SK-N-SH (cell line): ENCODE results near the gene HSPBAP1. TPM values are rescaled to one million over a fixed set of nuclear protein-coding genes. Genes with fewer than 3 reads are reported as not detected.

ENCODE experiments used
- CTCF ChIA-PET: fragments of 300-600, 350-600 bp; formaldehyde crosslinking; extraction: SDS; loops from one replicate; lab custom pipeline; 2021; lab: Yijun Ruan, JAX
- POLR2A ChIA-PET: fragments of 350-600 bp; sonication (Branson Sonifier 250); formaldehyde crosslinking; extraction: SDS; loops from one replicate; lab custom pipeline; 2020; ENCODE audit warnings: antibody characterized with exemption, inconsistent platforms; lab: Yijun Ruan, JAX
- DNase-seq: peaks from one replicate; pipeline ENCODE4 v3.0.0; 2012
- H2AFZ ChIP-seq: fragments of 200-600 bp; sonication (generic); 2 replicates; pipeline ENCODE4 v1.8.1; 2016; ENCODE audit warnings: antibody characterized with exemption, mild to moderate bottlenecking, low read depth
- H3F3A ChIP-seq: fragments of 200-600 bp; sonication (generic); replicated peaks from 2 replicates; pipeline ENCODE3; 2016; ENCODE audit warnings: antibody characterized with exemption, mild to moderate bottlenecking; ENCODE audit not compliant: insufficient read depth
- H3K27ac ChIP-seq, 2 experiments: fragments of 200-500 bp in 1 of 2; fragments of 200-600 bp in 1 of 2; sonication (Bioruptor generic) in 1 of 2; sonication (generic), shearing (Covaris generic) in 1 of 2; 2 replicates each; pipeline versions ENCODE4 v1.5.1 to v1.6.1; 2014 to 2016; ENCODE audit warnings: low read depth in 2 of 2, inconsistent platforms in 1 of 2, low read length in 1 of 2, mild to moderate bottlenecking in 1 of 2, mixed read lengths in 1 of 2
- H3K27me3 ChIP-seq: fragments of 200-600 bp; sonication (generic), shearing (Covaris generic); 2 replicates; pipeline ENCODE4 v1.6.1; 2016; ENCODE audit warnings: mixed run types; ENCODE audit not compliant: insufficient read depth
- H3K36me3 ChIP-seq, 2 experiments: fragments of 200-500 bp in 1 of 2; fragments of 200-600 bp in 1 of 2; sonication (Bioruptor generic) in 1 of 2; sonication (generic) in 1 of 2; replicated peaks in 1 of 2; 2 replicates each; pipeline versions ENCODE3 to v1.5.1; 2014 to 2016; ENCODE audit warnings: low read length in 1 of 2, mild to moderate bottlenecking in 1 of 2; ENCODE audit not compliant: insufficient read depth in 2 of 2, control insufficient read depth in 1 of 2
- H3K4me1 ChIP-seq, 2 experiments: fragments of 200-500 bp in 1 of 2; fragments of 200-600 bp in 1 of 2; sonication (Bioruptor generic) in 1 of 2; sonication (generic), shearing (Covaris generic) in 1 of 2; 2 replicates each; pipeline versions ENCODE4 v1.5.1 to v1.6.1; 2014 to 2016; ENCODE audit warnings: low read depth in 1 of 2, low read length in 1 of 2, mixed run types in 1 of 2; ENCODE audit not compliant: insufficient read depth in 2 of 2, control insufficient read depth in 1 of 2
- H3K4me2 ChIP-seq: fragments of 200-600 bp; sonication (generic), shearing (Covaris generic); 2 replicates; pipeline ENCODE4 v1.6.1; 2017; ENCODE audit warnings: mixed run types
- H3K4me3 ChIP-seq, 2 experiments: fragments of 200-500 bp in 1 of 2; fragments of 200-600 bp in 1 of 2; sonication (Bioruptor generic) in 1 of 2; sonication (generic), shearing (Covaris generic) in 1 of 2; 2 replicates each; pipeline versions ENCODE4 v1.5.1 to v1.8.1; 2014 to 2016; ENCODE audit warnings: low read depth in 2 of 2, inconsistent platforms in 1 of 2, low read length in 1 of 2, mild to moderate bottlenecking in 1 of 2, mixed read lengths in 1 of 2, moderate library complexity in 1 of 2
- H3K79me2 ChIP-seq: fragments of 200-600 bp; sonication (generic); 2 replicates; pipeline ENCODE4 v1.8.1; 2017; ENCODE audit warnings: mild to moderate bottlenecking; ENCODE audit not compliant: insufficient read depth
- H3K9ac ChIP-seq: fragments of 200-600 bp; sonication (generic); 2 replicates; pipeline ENCODE4 v1.6.1; 2017; ENCODE audit warnings: mixed run types
- H3K9me2 ChIP-seq: fragments of 200-600 bp; sonication (generic); 2 replicates; pipeline ENCODE4 v1.6.1; 2017; ENCODE audit warnings: mixed run types
- H3K9me3 ChIP-seq: fragments of 200-600 bp; sonication (generic); 2 replicates; pipeline ENCODE4 v1.6.1; 2017; ENCODE audit warnings: mixed run types, mild to moderate bottlenecking, moderate library complexity
- H4K20me1 ChIP-seq: fragments of 200-600 bp; sonication (generic); 2 replicates; pipeline ENCODE4 v1.6.1; 2017; ENCODE audit warnings: mild to moderate bottlenecking, mixed run types; ENCODE audit not compliant: insufficient read depth
- FOXJ3 ChIP-seq: sonication (generic); formaldehyde crosslinking; IDR thresholded peaks from 2 replicates; pipeline ENCODE4 v1.5.1; 2020; ENCODE audit warnings: mild to moderate bottlenecking, missing genetic modification reagents
- GABPA ChIP-seq: IDR thresholded peaks from 2 replicates; pipeline ENCODE4 v1.4.0; 2012; ENCODE audit warnings: low read depth, mild to moderate bottlenecking
- NFIC ChIP-seq: IDR thresholded peaks from 2 replicates; pipeline ENCODE4 v1.4.0; 2012; ENCODE audit warnings: borderline replicate concordance
- RAD21 ChIP-seq: IDR thresholded peaks from 2 replicates; pipeline ENCODE4 v1.6.1; 2012; ENCODE audit warnings: mild to moderate bottlenecking, low read length
- YY1 ChIP-seq: IDR thresholded peaks from 2 replicates; pipeline ENCODE4 v1.4.0; 2012; ENCODE audit warnings: low read depth, mild to moderate bottlenecking
- whole genome bisulfite sequencing: methylation state at CpG from one replicate; pipeline ENCODE4 v1.1.6; 2017; ENCODE audit warnings: low lambda C conversion rate; 5-methylcytosine and 5-hydroxymethylcytosine counted together
- polyA plus RNA-seq, 3 experiments: library from polyadenylated mRNA; depleted of rRNA; stranded (reverse); fragments of >200 nt; gene quantifications; 2 replicates each; pipeline ENCODE4 v1.2.3, GENCODE V29; 2012
- TF ChIP-seq, protein P1 (sequence below): IDR thresholded peaks from 2 replicates; pipeline ENCODE4 v1.4.0; 2012; ENCODE audit warnings: low read depth, borderline replicate concordance

Gene HSPBAP1
- polyA plus RNA-seq, 1 of the 3 experiments (the other 2 are of a cell fraction): 5.1 TPM

- TF ChIP-seq, protein P1, sequence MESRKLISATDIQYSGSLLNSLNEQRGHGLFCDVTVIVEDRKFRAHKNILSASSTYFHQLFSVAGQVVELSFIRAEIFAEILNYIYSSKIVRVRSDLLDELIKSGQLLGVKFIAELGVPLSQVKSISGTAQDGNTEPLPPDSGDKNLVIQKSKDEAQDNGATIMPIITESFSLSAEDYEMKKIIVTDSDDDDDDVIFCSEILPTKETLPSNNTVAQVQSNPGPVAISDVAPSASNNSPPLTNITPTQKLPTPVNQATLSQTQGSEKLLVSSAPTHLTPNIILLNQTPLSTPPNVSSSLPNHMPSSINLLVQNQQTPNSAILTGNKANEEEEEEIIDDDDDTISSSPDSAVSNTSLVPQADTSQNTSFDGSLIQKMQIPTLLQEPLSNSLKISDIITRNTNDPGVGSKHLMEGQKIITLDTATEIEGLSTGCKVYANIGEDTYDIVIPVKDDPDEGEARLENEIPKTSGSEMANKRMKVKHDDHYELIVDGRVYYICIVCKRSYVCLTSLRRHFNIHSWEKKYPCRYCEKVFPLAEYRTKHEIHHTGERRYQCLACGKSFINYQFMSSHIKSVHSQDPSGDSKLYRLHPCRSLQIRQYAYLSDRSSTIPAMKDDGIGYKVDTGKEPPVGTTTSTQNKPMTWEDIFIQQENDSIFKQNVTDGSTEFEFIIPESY: no peak
Measured at GRCh38 chr3:122772827-122773226, 20.8 kb downstream of the HSPBAP1 start (continued).

- Histone ChIP-seq H3K9me3 (no peaks in the 10 kb centered on the region), H3K4me1 (no peaks in the 10 kb centered on the region), H3K4me2 (no peak overlapping the region), H3K4me3 (no peak overlapping the region), H2AFZ (no peak overlapping the region), H3K27ac (no peak overlapping the region), H4K20me1 (no peaks in the 10 kb centered on the region), H3K9me2 (no peaks in the 10 kb centered on the region), H3F3A (no peaks in the 10 kb centered on the region), H3K27me3 (no peaks in the 10 kb centered on the region), H3K79me2 (no peaks in the 10 kb centered on the region), H3K36me3 (peaks cover 3 to 10% of the 10 kb centered on the region in 2 experiments), H3K9ac (no peak overlapping the region)
- ChIA-PET CTCF (interaction anchor here (0.8 to 1.4 kb wide), 3 partner anchors 10 to 172 kb away, joined by 3 read pairs; no protein-coding TSS in a partner anchor), POLR2A (no interaction called here)
- no peak for DNase-seq
- no peak for TF ChIP-seq NFIC
- no peak for TF ChIP-seq FOXJ3 (CRISPR knock-in tag)
- no peak for TF ChIP-seq YY1
- 93% methylated on average over 5 of the region's 5 CpGs for WGBS
Measured at GRCh38 chr3:122770521-122771202, 23.0 kb downstream of the HSPBAP1 start.

DNA sequence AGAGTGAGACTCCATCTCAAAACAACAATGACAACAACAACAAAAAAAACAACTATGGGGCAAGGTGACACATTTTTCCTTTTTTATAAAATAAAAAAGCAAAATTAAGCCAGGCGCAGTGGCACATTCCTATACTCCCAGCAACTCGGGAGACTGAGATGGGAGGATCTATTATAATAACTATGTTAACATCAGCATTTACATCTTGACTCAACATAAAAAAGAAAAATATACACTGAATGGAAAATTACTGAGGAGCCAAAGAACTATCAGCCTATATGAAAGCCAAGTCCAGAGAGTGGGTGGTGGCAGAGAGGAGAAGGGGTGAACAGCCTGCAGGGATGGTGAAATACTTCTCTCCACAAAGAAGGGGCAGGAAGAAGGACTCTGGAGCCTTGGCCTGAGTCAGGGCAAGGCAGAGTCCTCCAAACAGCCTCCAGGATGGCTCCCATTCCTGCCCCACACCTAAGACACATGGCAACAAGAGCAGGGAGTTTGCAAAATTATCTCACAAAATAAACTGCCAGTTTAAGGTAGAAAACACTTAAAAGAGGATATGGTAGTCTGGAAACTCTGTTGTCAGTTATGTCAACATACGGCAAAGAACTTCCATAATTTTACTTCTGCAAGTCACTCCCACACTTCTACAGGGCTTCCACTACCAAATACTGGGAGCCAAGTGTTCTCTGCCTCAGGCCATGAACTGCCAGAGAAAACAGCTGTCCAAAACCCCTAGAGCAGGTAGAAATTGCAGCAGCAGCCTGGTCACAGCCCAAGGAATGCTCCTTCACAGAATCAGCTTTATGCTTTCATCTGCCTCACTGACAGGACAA is 25.9 kb downstream of the HSPBAP1 start:
- no peak for DNase-seq
- no peaks in the 10 kb centered on the region for H3K9me2 ChIP-seq
- POLR2A ChIA-PET: no interaction called here
- H3K4me1 ChIP-seq: no peaks in the 10 kb centered on the region
- H3K9me3 ChIP-seq: no peaks in the 10 kb centered on the region
- H2AFZ ChIP-seq: no peak overlapping the region
- no peaks in the 10 kb centered on the region for H3F3A ChIP-seq
- CTCF ChIA-PET: no interaction called here
- no peak overlapping the region for H3K9ac ChIP-seq
- H3K4me2 ChIP-seq: no peak overlapping the region
- H3K27me3 ChIP-seq: no peaks in the 10 kb centered on the region
- H4K20me1 ChIP-seq: no peaks in the 10 kb centered on the region
- no peak for TF ChIP-seq RAD21
- TF ChIP-seq GABPA: no peak
- peaks cover 4 to 11% of the 10 kb centered on the region in 2 experiments for H3K36me3 ChIP-seq
- 92% methylated on average over 3 of the region's 3 CpGs for WGBS
- no peak overlapping the region for H3K4me3 ChIP-seq
- no peak overlapping the region for H3K27ac ChIP-seq
- H3K79me2 ChIP-seq: no peaks in the 10 kb centered on the region
